Transverse colon (tissue), 4 donors: ENCODE measurements around the gene ACTMAP.

Experiments
- EP300 ChIP-seq: sonication (generic); formaldehyde crosslinking; IDR thresholded peaks from one replicate; pipeline ENCODE4 v1.6.1; 2017; ENCODE audit warnings: antibody characterized with exemption, low read depth
- POLR2A ChIP-seq: fragments of 450-650 bp; IDR thresholded peaks from one replicate; pipeline ENCODE4 v1.6.1; 2016; ENCODE audit warnings: antibody characterized with exemption, mild to moderate bottlenecking, moderate library complexity
- POLR2AphosphoS5 ChIP-seq, 3 donors: sonication (generic); formaldehyde crosslinking; IDR thresholded peaks; one replicate each; pipeline ENCODE4 v1.6.1; 2016; ENCODE audit warnings: antibody characterized with exemption in 3 of 3
- TF ChIP-seq, protein P1 (sequence below), 5 experiments: fragments of 200-600 bp in 3 of 5; fragments of 450-650 bp in 2 of 5; sonication (generic) in 3 of 5; IDR thresholded peaks; 1 replicate in 2 of 5; 2 replicates in 3 of 5; pipeline ENCODE4 v1.5.1; 2016 to 2017; ENCODE audit warnings: antibody characterized with exemption in 5 of 5, inconsistent platforms in 3 of 5, mild to moderate bottlenecking in 2 of 5, moderate library complexity in 1 of 5

GRCh38 chr19:40754611-40755247 lies 4.5 kb upstream of the ACTMAP start:
- TF ChIP-seq, protein P1, sequence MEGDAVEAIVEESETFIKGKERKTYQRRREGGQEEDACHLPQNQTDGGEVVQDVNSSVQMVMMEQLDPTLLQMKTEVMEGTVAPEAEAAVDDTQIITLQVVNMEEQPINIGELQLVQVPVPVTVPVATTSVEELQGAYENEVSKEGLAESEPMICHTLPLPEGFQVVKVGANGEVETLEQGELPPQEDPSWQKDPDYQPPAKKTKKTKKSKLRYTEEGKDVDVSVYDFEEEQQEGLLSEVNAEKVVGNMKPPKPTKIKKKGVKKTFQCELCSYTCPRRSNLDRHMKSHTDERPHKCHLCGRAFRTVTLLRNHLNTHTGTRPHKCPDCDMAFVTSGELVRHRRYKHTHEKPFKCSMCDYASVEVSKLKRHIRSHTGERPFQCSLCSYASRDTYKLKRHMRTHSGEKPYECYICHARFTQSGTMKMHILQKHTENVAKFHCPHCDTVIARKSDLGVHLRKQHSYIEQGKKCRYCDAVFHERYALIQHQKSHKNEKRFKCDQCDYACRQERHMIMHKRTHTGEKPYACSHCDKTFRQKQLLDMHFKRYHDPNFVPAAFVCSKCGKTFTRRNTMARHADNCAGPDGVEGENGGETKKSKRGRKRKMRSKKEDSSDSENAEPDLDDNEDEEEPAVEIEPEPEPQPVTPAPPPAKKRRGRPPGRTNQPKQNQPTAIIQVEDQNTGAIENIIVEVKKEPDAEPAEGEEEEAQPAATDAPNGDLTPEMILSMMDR (IDR thresholded peaks at IDR 0.05) = peak in 1 of 5 experiments; percentile 26
- TF ChIP-seq POLR2AphosphoS5 (IDR thresholded peaks at IDR 0.05) = peak in 1 of 3 donors; percentile 48
- no peak for TF ChIP-seq POLR2A
- no peak for TF ChIP-seq EP300
